ENCODE data around the gene RBP2.

DNA sequence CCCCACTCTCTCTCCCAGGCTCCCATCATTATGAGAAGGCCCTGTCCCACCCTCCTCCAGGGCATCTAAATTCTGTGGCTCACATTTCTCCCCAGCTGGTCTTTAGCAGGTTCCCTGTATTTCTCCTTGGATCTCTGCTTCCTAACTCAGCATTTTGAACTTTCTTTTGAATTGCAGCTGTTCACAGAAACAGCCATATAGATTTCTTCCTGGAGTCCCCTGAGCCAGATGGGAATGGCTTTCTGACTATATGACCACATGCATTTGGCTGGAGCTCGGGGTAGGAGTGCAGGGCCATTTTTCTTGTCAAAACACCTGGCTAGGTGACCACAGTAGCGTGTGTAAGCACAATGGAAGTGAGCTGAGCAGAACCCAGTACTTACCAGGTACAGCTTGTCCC is 22.0 kb downstream of the RBP2 start:
- TF ChIP-seq, protein P1, sequence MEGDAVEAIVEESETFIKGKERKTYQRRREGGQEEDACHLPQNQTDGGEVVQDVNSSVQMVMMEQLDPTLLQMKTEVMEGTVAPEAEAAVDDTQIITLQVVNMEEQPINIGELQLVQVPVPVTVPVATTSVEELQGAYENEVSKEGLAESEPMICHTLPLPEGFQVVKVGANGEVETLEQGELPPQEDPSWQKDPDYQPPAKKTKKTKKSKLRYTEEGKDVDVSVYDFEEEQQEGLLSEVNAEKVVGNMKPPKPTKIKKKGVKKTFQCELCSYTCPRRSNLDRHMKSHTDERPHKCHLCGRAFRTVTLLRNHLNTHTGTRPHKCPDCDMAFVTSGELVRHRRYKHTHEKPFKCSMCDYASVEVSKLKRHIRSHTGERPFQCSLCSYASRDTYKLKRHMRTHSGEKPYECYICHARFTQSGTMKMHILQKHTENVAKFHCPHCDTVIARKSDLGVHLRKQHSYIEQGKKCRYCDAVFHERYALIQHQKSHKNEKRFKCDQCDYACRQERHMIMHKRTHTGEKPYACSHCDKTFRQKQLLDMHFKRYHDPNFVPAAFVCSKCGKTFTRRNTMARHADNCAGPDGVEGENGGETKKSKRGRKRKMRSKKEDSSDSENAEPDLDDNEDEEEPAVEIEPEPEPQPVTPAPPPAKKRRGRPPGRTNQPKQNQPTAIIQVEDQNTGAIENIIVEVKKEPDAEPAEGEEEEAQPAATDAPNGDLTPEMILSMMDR (IDR thresholded peaks at IDR 0.05), result no peak
- TF ChIP-seq POLR2A (IDR thresholded peaks at IDR 0.05), result no peak
